ENCODE measurements around the gene FAM149A. TPM values are rescaled to one million over a fixed set of nuclear protein-coding genes. Genes with fewer than 3 reads are reported as not detected.

The FAM149A gene
- total RNA-seq, 4 donors from 2014 or later = 0.77 to 18.9 (median 17.7) TPM

DNA sequence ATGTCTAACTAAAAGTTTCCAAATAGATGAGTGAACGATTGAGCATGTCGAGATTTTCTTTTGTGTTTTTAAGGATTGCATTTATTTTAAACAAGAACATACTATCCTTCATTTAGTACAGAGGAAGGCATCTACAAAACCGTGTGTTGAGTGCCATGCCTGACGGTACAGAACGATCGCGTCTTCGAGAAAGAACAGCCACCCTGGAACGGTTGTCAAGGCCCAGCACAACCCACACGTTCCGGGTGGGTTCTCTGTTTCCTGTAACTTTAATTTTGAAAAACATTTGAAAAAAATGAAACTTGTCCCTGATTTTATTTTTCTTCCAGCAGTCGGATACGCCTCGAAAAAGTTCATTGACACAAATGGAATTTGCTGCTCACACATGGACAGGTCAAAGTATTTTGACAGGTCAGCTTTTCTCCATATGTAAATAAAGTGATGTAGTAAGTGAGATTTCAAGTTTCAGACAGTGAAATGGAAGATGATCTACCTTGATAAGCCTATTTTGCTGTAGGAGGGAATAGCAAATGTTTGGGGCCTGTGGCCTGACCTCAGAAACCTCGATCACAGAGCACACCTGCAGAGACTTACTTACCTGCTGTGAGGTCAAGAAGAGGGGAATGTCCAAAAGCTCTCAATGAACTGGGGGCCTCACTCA lies 62.5 kb downstream of the FAM149A start:
- Histone ChIP-seq H3K27ac (no peak overlapping the region), H3K4me1 (no peaks in the 10 kb centered on the region), H3K9me3 (no peaks in the 10 kb centered on the region), H3K4me3 (no peak overlapping the region), H3K27me3 (no peaks in the 10 kb centered on the region), H3K36me3 (no peaks in the 10 kb centered on the region)
- DNase-seq = no peak
- intact Hi-C loops (cut with DNase I; ENCODE audit: low total_unique reads) = no loop called here
- TF ChIP-seq, protein P1, sequence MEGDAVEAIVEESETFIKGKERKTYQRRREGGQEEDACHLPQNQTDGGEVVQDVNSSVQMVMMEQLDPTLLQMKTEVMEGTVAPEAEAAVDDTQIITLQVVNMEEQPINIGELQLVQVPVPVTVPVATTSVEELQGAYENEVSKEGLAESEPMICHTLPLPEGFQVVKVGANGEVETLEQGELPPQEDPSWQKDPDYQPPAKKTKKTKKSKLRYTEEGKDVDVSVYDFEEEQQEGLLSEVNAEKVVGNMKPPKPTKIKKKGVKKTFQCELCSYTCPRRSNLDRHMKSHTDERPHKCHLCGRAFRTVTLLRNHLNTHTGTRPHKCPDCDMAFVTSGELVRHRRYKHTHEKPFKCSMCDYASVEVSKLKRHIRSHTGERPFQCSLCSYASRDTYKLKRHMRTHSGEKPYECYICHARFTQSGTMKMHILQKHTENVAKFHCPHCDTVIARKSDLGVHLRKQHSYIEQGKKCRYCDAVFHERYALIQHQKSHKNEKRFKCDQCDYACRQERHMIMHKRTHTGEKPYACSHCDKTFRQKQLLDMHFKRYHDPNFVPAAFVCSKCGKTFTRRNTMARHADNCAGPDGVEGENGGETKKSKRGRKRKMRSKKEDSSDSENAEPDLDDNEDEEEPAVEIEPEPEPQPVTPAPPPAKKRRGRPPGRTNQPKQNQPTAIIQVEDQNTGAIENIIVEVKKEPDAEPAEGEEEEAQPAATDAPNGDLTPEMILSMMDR (IDR thresholded peaks at IDR 0.05) = no peak
- TF ChIP-seq POLR2A (IDR thresholded peaks at IDR 0.05) = no peak

GRCh38 chr4:186167605-186168004 lies 63.1 kb downstream of the FAM149A start:
- Histone ChIP-seq H3K4me1 (no peaks in the 10 kb centered on the region), H3K4me3 (no peak overlapping the region), H3K27me3 (no peaks in the 10 kb centered on the region), H3K36me3 (no peaks in the 10 kb centered on the region), H3K9me3 (no peaks in the 10 kb centered on the region), H3K27ac (no peak overlapping the region)
- intact Hi-C loops (cut with DNase I; ENCODE audit: low total_unique reads) = no loop called here
- DNase-seq = no peak
- TF ChIP-seq, protein P1 (IDR thresholded peaks at IDR 0.05) = no peak
- no peak for TF ChIP-seq POLR2A (IDR thresholded peaks at IDR 0.05)

DNA sequence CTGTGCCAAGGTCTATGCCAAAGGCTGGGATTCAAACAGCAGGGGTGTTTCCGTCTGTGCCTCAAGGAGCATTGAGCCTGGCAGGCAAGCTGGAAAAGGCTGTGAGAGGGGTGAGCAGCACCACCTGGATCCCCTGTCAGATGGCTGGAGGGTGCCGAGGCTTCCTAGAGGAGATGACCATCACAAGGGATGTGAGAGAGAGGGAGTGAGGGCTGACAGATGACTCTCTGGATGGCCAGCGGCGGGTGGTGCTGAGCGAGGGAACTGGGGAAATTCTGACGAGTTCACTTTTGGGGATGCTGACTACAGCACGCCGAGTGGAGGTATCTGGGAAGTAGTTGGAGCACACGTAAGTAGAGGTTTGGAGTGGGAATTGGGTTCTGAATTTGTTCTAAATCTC lies 64.2 kb downstream of the FAM149A start:
- Histone ChIP-seq H3K36me3 (no peaks in the 10 kb centered on the region), H3K9me3 (no peaks in the 10 kb centered on the region), H3K4me3 (no peak overlapping the region), H3K27ac (no peak overlapping the region), H3K27me3 (no peaks in the 10 kb centered on the region), H3K4me1 (no peaks in the 10 kb centered on the region)
- intact Hi-C loops (cut with DNase I; ENCODE audit: low total_unique reads) = no loop called here
- DNase-seq = no peak
- TF ChIP-seq POLR2A (IDR thresholded peaks at IDR 0.05) = no peak
- TF ChIP-seq, protein P1 (IDR thresholded peaks at IDR 0.05) = no peak

GRCh38 chr4:186169333-186169944 lies 64.9 kb downstream of the FAM149A start:
- Histone ChIP-seq H3K27ac (no peak overlapping the region), H3K36me3 (no peaks in the 10 kb centered on the region), H3K4me3 (no peak overlapping the region), H3K27me3 (no peaks in the 10 kb centered on the region), H3K9me3 (no peaks in the 10 kb centered on the region), H3K4me1 (no peaks in the 10 kb centered on the region)
- TF ChIP-seq POLR2A (IDR thresholded peaks at IDR 0.05) = no peak
- TF ChIP-seq, protein P1 (IDR thresholded peaks at IDR 0.05) = no peak
- no peak for DNase-seq
- intact Hi-C loops (cut with DNase I; ENCODE audit: low total_unique reads) = no loop called here

GRCh38 chr4:186169945-186170802 lies 65.7 kb downstream of the FAM149A start:
- TF ChIP-seq POLR2A (IDR thresholded peaks at IDR 0.05) = no peak
- TF ChIP-seq, protein P1 (IDR thresholded peaks at IDR 0.05) = no peak
- intact Hi-C loops (cut with DNase I; ENCODE audit: low total_unique reads) = no loop called here
- H3K4me1 ChIP-seq = no peaks in the 10 kb centered on the region
- H3K27ac ChIP-seq = no peak overlapping the region
- no peaks in the 10 kb centered on the region for H3K36me3 ChIP-seq
- H3K27me3 ChIP-seq = no peaks in the 10 kb centered on the region
- H3K4me3 ChIP-seq = no peak overlapping the region
- no peak for DNase-seq
- no peaks in the 10 kb centered on the region for H3K9me3 ChIP-seq
